Measurements from ENCODE around the gene ELAVL3.

DNA sequence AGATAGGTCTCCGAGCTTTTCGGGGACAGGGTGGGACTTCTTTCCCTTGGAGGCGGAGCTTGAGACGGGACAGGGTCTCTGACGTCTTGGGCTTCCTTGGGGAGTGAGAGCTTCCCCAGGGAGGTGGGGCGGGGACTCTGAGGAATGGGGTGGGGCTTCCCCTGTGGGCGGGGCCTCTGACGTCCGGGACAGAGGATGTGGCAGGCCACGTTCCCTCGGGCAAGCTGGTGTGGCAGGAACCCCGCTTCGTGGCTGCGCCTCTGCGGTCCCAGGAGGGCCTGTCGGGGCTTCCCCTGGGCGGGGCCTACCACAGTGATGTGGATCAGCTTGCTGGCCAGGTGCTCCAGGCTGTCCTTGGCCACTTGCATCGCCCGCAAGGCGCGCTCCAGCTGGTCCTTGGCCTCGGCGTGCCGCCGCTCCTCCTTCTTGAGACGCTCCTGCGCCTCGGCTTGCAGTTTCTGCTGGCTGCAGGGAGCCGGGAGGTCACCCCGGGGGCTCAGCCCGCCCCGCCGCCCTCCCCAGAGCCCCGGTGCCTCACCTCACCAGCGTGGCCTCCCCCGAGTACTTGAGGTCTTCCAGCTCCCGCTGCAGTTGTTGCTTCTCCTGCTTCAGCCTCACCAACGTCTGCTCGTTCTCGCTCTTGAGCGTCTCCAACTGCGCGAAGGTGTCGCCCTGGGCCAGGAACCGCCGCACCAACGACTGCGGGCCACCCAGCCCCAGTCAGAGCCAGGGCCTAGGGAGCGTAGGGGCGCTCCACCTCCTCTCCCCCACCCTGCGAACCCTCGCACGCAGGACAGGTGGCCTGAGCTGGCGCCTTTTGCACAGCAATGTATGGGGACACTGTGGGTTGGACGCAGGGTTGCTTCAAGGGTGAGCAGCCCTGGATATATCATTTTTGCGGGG lies 58.4 kb downstream of the ELAVL3 start:
- TF ChIP-seq POLR2A (IDR thresholded peaks at IDR 0.05) = no peak
- TF ChIP-seq, protein P1, sequence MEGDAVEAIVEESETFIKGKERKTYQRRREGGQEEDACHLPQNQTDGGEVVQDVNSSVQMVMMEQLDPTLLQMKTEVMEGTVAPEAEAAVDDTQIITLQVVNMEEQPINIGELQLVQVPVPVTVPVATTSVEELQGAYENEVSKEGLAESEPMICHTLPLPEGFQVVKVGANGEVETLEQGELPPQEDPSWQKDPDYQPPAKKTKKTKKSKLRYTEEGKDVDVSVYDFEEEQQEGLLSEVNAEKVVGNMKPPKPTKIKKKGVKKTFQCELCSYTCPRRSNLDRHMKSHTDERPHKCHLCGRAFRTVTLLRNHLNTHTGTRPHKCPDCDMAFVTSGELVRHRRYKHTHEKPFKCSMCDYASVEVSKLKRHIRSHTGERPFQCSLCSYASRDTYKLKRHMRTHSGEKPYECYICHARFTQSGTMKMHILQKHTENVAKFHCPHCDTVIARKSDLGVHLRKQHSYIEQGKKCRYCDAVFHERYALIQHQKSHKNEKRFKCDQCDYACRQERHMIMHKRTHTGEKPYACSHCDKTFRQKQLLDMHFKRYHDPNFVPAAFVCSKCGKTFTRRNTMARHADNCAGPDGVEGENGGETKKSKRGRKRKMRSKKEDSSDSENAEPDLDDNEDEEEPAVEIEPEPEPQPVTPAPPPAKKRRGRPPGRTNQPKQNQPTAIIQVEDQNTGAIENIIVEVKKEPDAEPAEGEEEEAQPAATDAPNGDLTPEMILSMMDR (IDR thresholded peaks at IDR 0.05) = no peak

Measured in tibial nerve (tissue), 3 donors.